Keratinocyte (primary cell): ENCODE measurements around the gene TOP1.

ENCODE experiments used
- EZH2 ChIP-seq: IDR thresholded peaks from one replicate; pipeline ENCODE4 v1.6.1; 2012; ENCODE audit warnings: inconsistent platforms, mild to moderate bottlenecking, low read length, moderate library complexity
- TF ChIP-seq, protein P1 (sequence below), 3 experiments: IDR thresholded peaks in 1 of 3; conservative IDR thresholded peaks in 1 of 3; optimal IDR thresholded peaks in 1 of 3; 2 replicates in 2 of 3; 3 replicates in 1 of 3; pipeline versions ENCODE3 to v1.5.1; 2011; ENCODE audit warnings: low read length in 3 of 3, mild to moderate bottlenecking in 3 of 3, moderate library complexity in 2 of 3, control low read depth in 1 of 3, inconsistent platforms in 1 of 3; ENCODE audit not compliant: insufficient read depth in 2 of 3; ENCODE audit errors: extremely low read depth in 1 of 3

DNA sequence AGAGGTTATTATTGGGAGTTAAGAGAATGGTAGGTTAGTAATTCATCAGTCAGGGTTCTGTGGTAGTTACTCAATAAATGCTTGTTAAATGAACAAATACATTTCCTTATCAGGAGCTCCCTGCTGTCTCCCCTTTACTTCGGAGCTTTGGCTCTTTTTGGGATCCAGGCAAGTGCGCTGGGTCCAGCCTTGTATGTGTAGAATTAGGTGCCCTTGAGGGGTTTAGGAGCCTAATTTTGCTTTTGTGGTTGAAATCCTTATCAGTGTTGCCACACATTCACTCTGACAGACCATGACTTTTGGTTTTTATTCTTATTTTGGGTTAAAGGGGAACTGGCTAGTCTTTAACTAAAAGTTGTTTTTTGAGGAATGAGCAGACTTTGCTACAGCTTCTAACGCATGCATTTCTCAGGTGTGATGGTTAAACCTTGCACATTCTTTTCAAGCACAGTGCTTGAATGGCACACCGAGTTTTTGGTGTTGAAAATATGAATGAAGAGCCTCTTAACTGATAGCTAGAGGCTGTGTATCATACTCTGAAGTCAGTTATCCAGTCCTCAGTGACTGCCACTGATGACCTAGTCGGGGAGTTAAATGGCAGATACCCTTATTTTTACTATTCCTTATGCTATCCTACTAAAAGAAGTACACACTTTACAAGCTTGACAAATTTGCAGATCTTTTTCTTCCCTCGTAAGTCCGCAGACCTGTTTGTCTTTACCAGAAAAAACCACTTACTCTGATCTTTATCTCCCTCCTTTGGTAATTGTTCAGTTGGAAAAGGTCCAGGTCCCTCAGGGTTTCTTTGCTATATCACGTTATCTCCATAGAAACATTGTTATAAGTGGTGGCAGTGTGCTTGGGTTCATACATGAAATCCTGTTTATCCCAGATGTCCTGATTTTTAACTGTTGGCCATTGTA is 58.0 kb downstream of the TOP1 start:
- TF ChIP-seq, protein P1, sequence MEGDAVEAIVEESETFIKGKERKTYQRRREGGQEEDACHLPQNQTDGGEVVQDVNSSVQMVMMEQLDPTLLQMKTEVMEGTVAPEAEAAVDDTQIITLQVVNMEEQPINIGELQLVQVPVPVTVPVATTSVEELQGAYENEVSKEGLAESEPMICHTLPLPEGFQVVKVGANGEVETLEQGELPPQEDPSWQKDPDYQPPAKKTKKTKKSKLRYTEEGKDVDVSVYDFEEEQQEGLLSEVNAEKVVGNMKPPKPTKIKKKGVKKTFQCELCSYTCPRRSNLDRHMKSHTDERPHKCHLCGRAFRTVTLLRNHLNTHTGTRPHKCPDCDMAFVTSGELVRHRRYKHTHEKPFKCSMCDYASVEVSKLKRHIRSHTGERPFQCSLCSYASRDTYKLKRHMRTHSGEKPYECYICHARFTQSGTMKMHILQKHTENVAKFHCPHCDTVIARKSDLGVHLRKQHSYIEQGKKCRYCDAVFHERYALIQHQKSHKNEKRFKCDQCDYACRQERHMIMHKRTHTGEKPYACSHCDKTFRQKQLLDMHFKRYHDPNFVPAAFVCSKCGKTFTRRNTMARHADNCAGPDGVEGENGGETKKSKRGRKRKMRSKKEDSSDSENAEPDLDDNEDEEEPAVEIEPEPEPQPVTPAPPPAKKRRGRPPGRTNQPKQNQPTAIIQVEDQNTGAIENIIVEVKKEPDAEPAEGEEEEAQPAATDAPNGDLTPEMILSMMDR (optimal IDR thresholded peaks at IDR 0.05 in 1 of 3, IDR thresholded peaks at IDR 0.05 in 1 of 3, conservative IDR thresholded peaks at IDR 0.05 in 1 of 3; ENCODE audit: extremely low read depth in 1 of 3, insufficient read depth in 2 of 3, low read length in 3 of 3): no peak
- TF ChIP-seq EZH2: no peak
